Measurements from ENCODE around the gene MTHFD1L.

MTHFD1L gene

GRCh38 chr6:150937132-150937906, 71.8 kb downstream of the MTHFD1L start:
- TF ChIP-seq, protein P1, sequence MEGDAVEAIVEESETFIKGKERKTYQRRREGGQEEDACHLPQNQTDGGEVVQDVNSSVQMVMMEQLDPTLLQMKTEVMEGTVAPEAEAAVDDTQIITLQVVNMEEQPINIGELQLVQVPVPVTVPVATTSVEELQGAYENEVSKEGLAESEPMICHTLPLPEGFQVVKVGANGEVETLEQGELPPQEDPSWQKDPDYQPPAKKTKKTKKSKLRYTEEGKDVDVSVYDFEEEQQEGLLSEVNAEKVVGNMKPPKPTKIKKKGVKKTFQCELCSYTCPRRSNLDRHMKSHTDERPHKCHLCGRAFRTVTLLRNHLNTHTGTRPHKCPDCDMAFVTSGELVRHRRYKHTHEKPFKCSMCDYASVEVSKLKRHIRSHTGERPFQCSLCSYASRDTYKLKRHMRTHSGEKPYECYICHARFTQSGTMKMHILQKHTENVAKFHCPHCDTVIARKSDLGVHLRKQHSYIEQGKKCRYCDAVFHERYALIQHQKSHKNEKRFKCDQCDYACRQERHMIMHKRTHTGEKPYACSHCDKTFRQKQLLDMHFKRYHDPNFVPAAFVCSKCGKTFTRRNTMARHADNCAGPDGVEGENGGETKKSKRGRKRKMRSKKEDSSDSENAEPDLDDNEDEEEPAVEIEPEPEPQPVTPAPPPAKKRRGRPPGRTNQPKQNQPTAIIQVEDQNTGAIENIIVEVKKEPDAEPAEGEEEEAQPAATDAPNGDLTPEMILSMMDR (IDR thresholded peaks at IDR 0.05; ENCODE audit: poor library complexity, severe bottlenecking) = no peak
- Histone ChIP-seq H3K4me1 (ENCODE audit: insufficient read depth, poor library complexity, severe bottlenecking) (no peaks in the 10 kb centered on the region), H3K36me3 (ENCODE audit: low read depth) (peaks cover 73% of the 10 kb centered on the region), H3K27me3 (ENCODE audit: insufficient read depth, poor library complexity, severe bottlenecking) (no peaks in the 10 kb centered on the region), H3K9me3 (ENCODE audit: severe bottlenecking) (no peaks in the 10 kb centered on the region), H3K4me3 (ENCODE audit: severe bottlenecking) (no peak overlapping the region), H3K27ac (ENCODE audit: poor library complexity, severe bottlenecking) (no peak overlapping the region)
- DNase-seq (ENCODE audit: low spot score) = no peak
- no peak for ATAC-seq (ENCODE audit: low read depth)

GRCh38 chr6:150939399-150939798, 73.9 kb downstream of the MTHFD1L start:
- ATAC-seq (ENCODE audit: low read depth) = no peak
- TF ChIP-seq, protein P1 (IDR thresholded peaks at IDR 0.05; ENCODE audit: poor library complexity, severe bottlenecking) = no peak
- Histone ChIP-seq H3K9me3 (ENCODE audit: severe bottlenecking) (no peaks in the 10 kb centered on the region), H3K27ac (ENCODE audit: poor library complexity, severe bottlenecking) (no peak overlapping the region), H3K4me3 (ENCODE audit: severe bottlenecking) (no peak overlapping the region), H3K27me3 (ENCODE audit: insufficient read depth, poor library complexity, severe bottlenecking) (no peaks in the 10 kb centered on the region), H3K36me3 (ENCODE audit: low read depth) (peaks cover 78% of the 10 kb centered on the region), H3K4me1 (ENCODE audit: insufficient read depth, poor library complexity, severe bottlenecking) (no peaks in the 10 kb centered on the region)
- no peak for DNase-seq (ENCODE audit: low spot score)

DNA sequence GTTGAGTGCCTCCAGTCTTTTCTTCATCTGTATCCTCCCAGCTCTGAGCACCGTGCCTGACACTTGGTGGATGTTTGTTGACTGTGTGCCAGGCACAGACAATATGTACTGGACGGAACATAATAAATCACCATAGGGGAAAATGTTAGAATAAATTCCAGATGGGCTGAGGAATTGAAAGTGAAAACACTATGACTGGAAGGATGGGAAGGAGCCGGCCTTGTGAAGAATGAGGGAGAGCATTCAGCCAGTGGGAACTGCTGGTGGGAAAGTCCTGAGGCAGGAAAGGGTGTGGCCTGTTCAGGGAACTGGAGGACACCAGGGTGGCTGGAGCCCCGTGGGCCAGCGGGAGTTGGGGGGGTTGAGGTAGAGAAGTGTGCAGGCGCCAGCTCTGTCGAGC, 75.4 kb downstream of the MTHFD1L start:
- DNase-seq (ENCODE audit: low spot score) (no peak), ATAC-seq (ENCODE audit: low read depth) (no peak)
- H3K27me3 ChIP-seq (ENCODE audit: insufficient read depth, poor library complexity, severe bottlenecking) = no peaks in the 10 kb centered on the region
- no peaks in the 10 kb centered on the region for H3K4me1 ChIP-seq (ENCODE audit: insufficient read depth, poor library complexity, severe bottlenecking)
- TF ChIP-seq, protein P1 (IDR thresholded peaks at IDR 0.05; ENCODE audit: poor library complexity, severe bottlenecking) = no peak
- H3K9me3 ChIP-seq (ENCODE audit: severe bottlenecking) = no peaks in the 10 kb centered on the region
- H3K4me3 ChIP-seq (ENCODE audit: severe bottlenecking) = no peak overlapping the region
- H3K36me3 ChIP-seq (ENCODE audit: low read depth) = peaks cover 84% of the 10 kb centered on the region
- no peak overlapping the region for H3K27ac ChIP-seq (ENCODE audit: poor library complexity, severe bottlenecking)

GRCh38 chr6:150949526-150949925, 84.0 kb downstream of the MTHFD1L start:
- TF ChIP-seq, protein P1 (IDR thresholded peaks at IDR 0.05; ENCODE audit: poor library complexity, severe bottlenecking) = no peak
- H3K36me3 ChIP-seq (ENCODE audit: low read depth) = peaks cover 79% of the 10 kb centered on the region

GRCh38 chr6:150953851-150954250, 88.3 kb downstream of the MTHFD1L start:
- peaks cover 89% of the 10 kb centered on the region for H3K36me3 ChIP-seq (ENCODE audit: low read depth)
- H3K4me1 ChIP-seq (ENCODE audit: insufficient read depth, poor library complexity, severe bottlenecking) = no peaks in the 10 kb centered on the region
- H3K27me3 ChIP-seq (ENCODE audit: insufficient read depth, poor library complexity, severe bottlenecking) = no peaks in the 10 kb centered on the region
- H3K27ac ChIP-seq (ENCODE audit: poor library complexity, severe bottlenecking) = no peak overlapping the region
- H3K4me3 ChIP-seq (ENCODE audit: severe bottlenecking) = no peak overlapping the region
- no peaks in the 10 kb centered on the region for H3K9me3 ChIP-seq (ENCODE audit: severe bottlenecking)
- ATAC-seq (ENCODE audit: low read depth) (no peak), DNase-seq (ENCODE audit: low spot score) (no peak)
- TF ChIP-seq, protein P1 (IDR thresholded peaks at IDR 0.05; ENCODE audit: poor library complexity, severe bottlenecking) = no peak

More at GRCh38 chr6:150949526-150949925, 84.0 kb downstream of the MTHFD1L start:
- H3K4me3 ChIP-seq (ENCODE audit: severe bottlenecking) = no peak overlapping the region
- no peaks in the 10 kb centered on the region for H3K9me3 ChIP-seq (ENCODE audit: severe bottlenecking)
- H3K4me1 ChIP-seq (ENCODE audit: insufficient read depth, poor library complexity, severe bottlenecking) = no peaks in the 10 kb centered on the region
- ATAC-seq (ENCODE audit: low read depth) (no peak), DNase-seq (ENCODE audit: low spot score) (no peak)
- H3K27me3 ChIP-seq (ENCODE audit: insufficient read depth, poor library complexity, severe bottlenecking) = no peaks in the 10 kb centered on the region
- H3K27ac ChIP-seq (ENCODE audit: poor library complexity, severe bottlenecking) = no peak overlapping the region
